Lower leg skin (tissue), 3 donors: ENCODE results near the gene OR14I1.

Source experiments
- CTCF ChIP-seq, 3 donors: fragments of 450-650 bp; IDR thresholded peaks; one replicate each; pipeline ENCODE4 v1.5.1; 2016; ENCODE audit warnings: antibody characterized with exemption in 3 of 3, mild to moderate bottlenecking in 3 of 3, moderate library complexity in 2 of 3
- POLR2A ChIP-seq, 2 donors: fragments of 450-650 bp; IDR thresholded peaks; one replicate each; pipeline ENCODE4 v1.6.1; 2016 to 2017; ENCODE audit warnings: antibody characterized with exemption in 2 of 2, mild to moderate bottlenecking in 1 of 2, moderate library complexity in 1 of 2

- no peak for TF ChIP-seq CTCF (IDR thresholded peaks at IDR 0.05)
- no peak for TF ChIP-seq POLR2A (IDR thresholded peaks at IDR 0.05)
These were observed 2.0 kb upstream of the OR14I1 start for GRCh38 chr1:248704606-248705005.
